NCI-H1105 (cell line): ENCODE results near the gene ULK4.
"Not testable (repeated sequence)": the region's sequence is repeated elsewhere in the genome, so short reads cannot be mapped to it uniquely, and the experiment has no call there.

Experiments used
- DNase-seq: peaks from one replicate; lab custom pipeline; 2025; lab: John Stamatoyannopoulos, UW

Gene ULK4

GRCh38 chr3:41502481-41502880 is 459.4 kb downstream of the ULK4 start:
- DNase-seq: no peak

- DNase-seq: no peak
Measured at GRCh38 chr3:41502023-41502422, 459.9 kb downstream of the ULK4 start.

GRCh38 chr3:41498847-41499246 is 463.1 kb downstream of the ULK4 start:
- no peak for DNase-seq

- no peak for DNase-seq
Measured at GRCh38 chr3:41490360-41490759, 471.5 kb downstream of the ULK4 start.

GRCh38 chr3:41489231-41489630 is 472.7 kb downstream of the ULK4 start:
- DNase-seq: no peak

- DNase-seq: no peak
Measured at GRCh38 chr3:41488501-41488900, 473.4 kb downstream of the ULK4 start.

GRCh38 chr3:41485484-41485883 is 476.4 kb downstream of the ULK4 start:
- DNase-seq: no peak

- no peak for DNase-seq
Measured at GRCh38 chr3:41482134-41482533, 479.8 kb downstream of the ULK4 start.

- DNase-seq: no peak
Measured at GRCh38 chr3:41478278-41478677, 483.6 kb downstream of the ULK4 start.

- no peak for DNase-seq
Measured at GRCh38 chr3:41477399-41478014, 484.4 kb downstream of the ULK4 start.

- no peak for DNase-seq
Measured at GRCh38 chr3:41469083-41469482, 492.8 kb downstream of the ULK4 start.

- no peak for DNase-seq
Measured at GRCh38 chr3:41467481-41467880, 494.4 kb downstream of the ULK4 start.

- no peak for DNase-seq
Measured at GRCh38 chr3:41464858-41465257, 497.0 kb downstream of the ULK4 start.

GRCh38 chr3:41464401-41464800 is 497.5 kb downstream of the ULK4 start:
- DNase-seq: no peak

GRCh38 chr3:41462103-41462691 is 499.7 kb downstream of the ULK4 start:
- no peak for DNase-seq

GRCh38 chr3:41460736-41461135 is 501.2 kb downstream of the ULK4 start:
- no peak for DNase-seq

GRCh38 chr3:41457176-41457575 is 504.7 kb downstream of the ULK4 start:
- no peak for DNase-seq

GRCh38 chr3:41456162-41456561 is 505.7 kb downstream of the ULK4 start:
- DNase-seq: no peak

- not testable (repeated sequence) for DNase-seq
Measured at GRCh38 chr3:41453618-41454017, 508.3 kb downstream of the ULK4 start.

GRCh38 chr3:41450416-41451231 is 511.3 kb downstream of the ULK4 start:
- DNase-seq: no peak

GRCh38 chr3:41448396-41448795 is 513.5 kb downstream of the ULK4 start:
- no peak for DNase-seq

- no peak for DNase-seq
Measured at GRCh38 chr3:41447701-41448100, 514.2 kb downstream of the ULK4 start.

- DNase-seq: not testable (repeated sequence)
Measured at GRCh38 chr3:41446316-41446715, 515.6 kb downstream of the ULK4 start.
